Gastrocnemius medialis (tissue), 4 donors: ENCODE data around the gene WDR86.

ENCODE experiments used
- CTCF ChIP-seq, 5 experiments: fragments of 450-650 bp in 3 of 5; fragments of 200-600 bp in 2 of 5; sonication (generic) in 2 of 5; IDR thresholded peaks in 4 of 5; conservative IDR thresholded peaks in 1 of 5; 1 replicate in 4 of 5; 2 replicates in 1 of 5; pipeline ENCODE4 v1.5.1; 2016 to 2019; ENCODE audit warnings: antibody characterized with exemption in 5 of 5, mild to moderate bottlenecking in 3 of 5, moderate library complexity in 3 of 5
- POLR2A ChIP-seq, 2 donors: fragments of 450-650 bp; IDR thresholded peaks; one replicate each; pipeline ENCODE4 v1.6.1; 2017; ENCODE audit warnings: antibody characterized with exemption in 2 of 2, mild to moderate bottlenecking in 2 of 2, moderate library complexity in 2 of 2

- TF ChIP-seq CTCF (IDR thresholded peaks at IDR 0.05 in 4 of 5, conservative IDR thresholded peaks at IDR 0.05 in 1 of 5) (no peak), POLR2A (IDR thresholded peaks at IDR 0.05) (no peak)
Measured at GRCh38 chr7:151431768-151432311, 22.0 kb upstream of the WDR86 start.
